ENCODE data around the gene SYT8. TPM values are rescaled to one million over a fixed set of nuclear protein-coding genes. Genes with fewer than 3 reads are reported as not detected.
A peak's percentile ranks its signal among the peaks of the same experiment; 100 is the strongest.

SYT8 gene
- total RNA-seq, 1 donor from 2014 or later: 7.3 TPM

GRCh38 chr11:1876361-1877063 lies 41.7 kb downstream of the SYT8 start:
- peak overlapping the region; percentile 31 for H3K4me3 Mint-ChIP-seq (ENCODE audit: unreplicated experiment)
- TF ChIP-seq CTCF (IDR thresholded peaks at IDR 0.05): peak; percentile 83
- peak; percentile 96 for DNase-seq (ENCODE audit: low spot score)
- H3K4me1 Mint-ChIP-seq (ENCODE audit: low read depth): peaks cover 49% of the 10 kb centered on the region
- H3K36me3 Mint-ChIP-seq (ENCODE audit: low read depth): no peaks in the 10 kb centered on the region
- H3K9me3 Mint-ChIP-seq (ENCODE audit: low read depth): no peaks in the 10 kb centered on the region
- peak overlapping the region; percentile 87 for H3K27ac Mint-ChIP-seq (ENCODE audit: unreplicated experiment)
- H3K27me3 Mint-ChIP-seq (ENCODE audit: low read depth): no peaks in the 10 kb centered on the region

GRCh38 chr11:1877211-1878136 lies 42.7 kb downstream of the SYT8 start:
- H3K27me3 Mint-ChIP-seq (ENCODE audit: low read depth): no peaks in the 10 kb centered on the region
- peaks cover 44% of the 10 kb centered on the region for H3K4me1 Mint-ChIP-seq (ENCODE audit: low read depth)
- peak; percentile 94 for DNase-seq (ENCODE audit: low spot score)
- no peaks in the 10 kb centered on the region for H3K36me3 Mint-ChIP-seq (ENCODE audit: low read depth)
- no peaks in the 10 kb centered on the region for H3K9me3 Mint-ChIP-seq (ENCODE audit: low read depth)
- peak overlapping the region; percentile 93 for H3K27ac Mint-ChIP-seq (ENCODE audit: unreplicated experiment)
- TF ChIP-seq CTCF (IDR thresholded peaks at IDR 0.05): no peak
- H3K4me3 Mint-ChIP-seq (ENCODE audit: unreplicated experiment): no peak overlapping the region

GRCh38 chr11:1878137-1879031 lies 43.6 kb downstream of the SYT8 start:
- no peaks in the 10 kb centered on the region for H3K36me3 Mint-ChIP-seq (ENCODE audit: low read depth)
- peak overlapping the region; percentile 93 for H3K27ac Mint-ChIP-seq (ENCODE audit: unreplicated experiment)
- H3K9me3 Mint-ChIP-seq (ENCODE audit: low read depth): no peaks in the 10 kb centered on the region
- peak; percentile 83 for DNase-seq (ENCODE audit: low spot score)
- H3K27me3 Mint-ChIP-seq (ENCODE audit: low read depth): no peaks in the 10 kb centered on the region
- peaks cover 36% of the 10 kb centered on the region for H3K4me1 Mint-ChIP-seq (ENCODE audit: low read depth)
- TF ChIP-seq CTCF (IDR thresholded peaks at IDR 0.05): no peak
- H3K4me3 Mint-ChIP-seq (ENCODE audit: unreplicated experiment): no peak overlapping the region

- peak; percentile 75 for DNase-seq (ENCODE audit: low spot score)
- Mint-ChIP-seq H3K9me3 (ENCODE audit: low read depth) (no peaks in the 10 kb centered on the region), H3K27ac (ENCODE audit: unreplicated experiment) (peak overlapping the region; percentile 32), H3K36me3 (ENCODE audit: low read depth) (no peaks in the 10 kb centered on the region), H3K4me1 (ENCODE audit: low read depth) (peaks cover 33% of the 10 kb centered on the region), H3K27me3 (ENCODE audit: low read depth) (no peaks in the 10 kb centered on the region), H3K4me3 (ENCODE audit: unreplicated experiment) (no peak overlapping the region)
- no peak for TF ChIP-seq CTCF (IDR thresholded peaks at IDR 0.05)
Observed at GRCh38 chr11:1879342-1879940, 44.7 kb downstream of the SYT8 start.
